Femur (tissue), 1 donor: ENCODE data around the gene ADAMTS17.

Experiments
- DNase-seq: peaks from one replicate; pipeline ENCODE4 v3.0.0-alpha.2; 2017

The ADAMTS17 gene

DNA sequence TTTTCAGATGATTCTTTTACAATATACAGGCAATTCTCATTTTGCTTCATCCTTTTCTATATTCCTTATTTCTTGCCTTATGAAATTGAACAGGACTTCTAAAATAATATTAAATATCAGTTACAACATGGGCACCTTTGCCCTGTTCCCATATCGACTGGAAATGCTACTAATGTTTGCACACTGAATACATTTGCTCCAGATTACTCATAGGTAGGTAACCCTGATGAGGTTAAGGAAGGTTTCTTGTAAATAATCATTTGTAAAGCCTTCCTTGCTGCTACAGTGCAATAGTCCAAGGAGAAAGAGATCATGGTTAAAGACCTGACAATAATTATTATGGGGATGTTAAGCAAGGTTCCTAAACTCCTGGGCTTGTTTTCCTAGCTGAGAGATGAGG is 175.5 kb downstream of the ADAMTS17 start:
- no peak for DNase-seq

DNA sequence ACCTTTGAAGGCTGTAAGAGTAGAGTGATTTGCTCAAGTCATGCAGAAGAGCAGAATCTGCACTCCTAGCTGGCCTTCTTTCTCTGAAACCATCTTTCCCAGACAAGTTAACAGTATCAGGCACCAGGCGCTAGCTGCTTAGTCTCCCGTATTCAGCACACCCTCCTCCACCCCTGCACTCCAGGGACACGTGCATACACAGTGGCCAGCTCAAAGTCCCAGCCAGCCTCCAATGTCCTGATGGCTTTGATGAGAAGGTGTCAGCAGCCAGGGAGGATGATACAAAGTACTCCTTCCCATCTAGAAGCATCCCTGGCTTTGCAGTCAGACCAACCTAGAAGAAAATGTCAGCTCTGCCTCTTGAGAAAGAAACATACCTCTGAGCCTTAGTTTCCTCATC is 177.8 kb downstream of the ADAMTS17 start:
- DNase-seq: no peak

DNA sequence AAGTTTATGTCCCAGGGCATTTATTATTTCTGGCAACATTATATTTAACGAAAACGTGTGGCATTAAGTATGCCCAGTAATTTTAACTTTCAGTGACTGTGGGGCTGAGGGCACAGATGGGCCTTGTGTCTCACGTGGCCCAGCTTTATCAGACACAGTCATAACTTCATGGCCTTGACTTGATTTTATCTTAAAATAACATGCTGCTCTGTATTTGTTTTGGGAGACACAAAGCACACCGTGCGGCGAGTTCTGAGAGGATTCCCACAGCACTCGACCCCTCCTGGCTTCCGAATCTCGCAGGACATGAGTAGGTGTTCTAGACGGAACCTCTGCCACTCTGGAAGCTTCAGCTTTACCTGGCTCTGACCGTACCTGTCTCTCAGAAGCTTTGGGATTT is 180.8 kb downstream of the ADAMTS17 start:
- peak; percentile 6 for DNase-seq

DNA sequence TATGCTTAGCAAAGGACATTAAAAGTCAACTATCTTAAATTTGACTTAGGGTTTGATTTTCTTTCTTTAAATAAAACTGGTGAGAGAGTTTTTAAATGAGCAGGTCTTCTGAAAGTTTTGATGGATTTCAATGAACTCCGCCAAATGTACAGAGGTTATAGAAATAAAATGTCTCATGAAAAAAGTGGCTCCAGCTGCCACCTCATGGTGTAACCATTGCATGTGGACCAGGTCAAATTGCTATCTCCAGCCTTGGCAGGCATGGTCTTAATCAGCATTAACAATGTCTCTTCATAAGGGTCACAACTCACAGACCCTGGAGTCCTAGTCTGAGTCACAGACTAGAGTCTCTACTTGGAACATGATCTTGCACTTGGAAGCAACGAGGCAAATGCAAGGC is 182.3 kb downstream of the ADAMTS17 start:
- DNase-seq: peak; percentile 3

DNA sequence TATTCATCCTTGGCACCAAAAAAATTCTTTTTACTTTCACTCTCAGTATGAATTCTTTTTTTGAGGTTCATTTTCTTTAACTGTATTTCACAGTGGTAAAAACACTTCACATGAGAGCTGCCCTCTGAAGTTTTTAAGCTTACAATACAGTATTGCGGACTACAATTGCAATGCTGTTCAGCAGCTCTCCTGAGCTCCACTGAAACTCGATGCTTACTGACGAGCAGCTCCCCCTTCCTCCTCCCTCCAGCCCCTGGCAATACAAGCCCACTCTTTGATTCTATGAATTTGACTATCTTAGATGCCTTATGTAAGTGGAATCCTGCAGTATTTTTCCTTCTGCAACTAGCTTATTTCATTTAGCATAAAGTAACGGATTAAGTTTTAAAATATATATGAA is 183.4 kb downstream of the ADAMTS17 start:
- DNase-seq: peak; percentile 20

DNA sequence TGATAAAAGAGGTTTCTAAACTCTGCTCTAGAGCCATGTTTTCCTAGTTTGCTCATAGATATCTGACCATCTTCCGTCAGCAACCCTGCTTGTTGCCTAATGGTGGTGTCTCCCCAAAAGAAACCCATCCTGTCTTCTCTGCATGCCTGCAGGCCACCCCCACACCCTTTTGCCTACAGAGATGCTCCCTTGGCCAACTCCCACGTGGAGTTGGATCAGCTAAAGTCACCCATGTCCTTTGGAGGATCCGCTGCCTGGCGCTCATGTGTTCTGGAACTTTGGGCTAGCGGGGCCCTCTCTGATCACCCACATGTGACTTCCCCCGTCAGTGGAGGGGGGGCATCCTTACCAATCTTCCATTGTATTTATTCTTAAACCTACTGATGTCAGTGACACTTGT is 185.6 kb downstream of the ADAMTS17 start:
- DNase-seq: no peak

DNA sequence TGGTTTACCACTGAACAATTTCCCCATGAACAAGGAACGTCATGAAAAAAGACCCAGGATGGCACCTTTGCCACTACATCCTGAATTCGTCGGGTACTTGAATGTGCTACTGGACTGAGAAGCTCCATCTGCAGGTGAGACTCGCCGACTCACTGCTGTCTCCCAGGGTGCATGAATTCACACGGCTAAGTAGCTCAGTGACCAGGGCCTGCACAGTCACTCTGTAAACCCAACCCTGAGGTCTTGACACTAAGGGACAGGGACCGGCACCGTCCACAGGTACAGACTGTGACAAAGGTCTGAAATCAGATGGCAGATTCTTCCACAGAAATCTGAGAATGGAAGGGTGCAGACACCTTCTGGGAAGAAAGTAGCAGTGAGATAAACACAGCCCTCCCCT is 187.4 kb downstream of the ADAMTS17 start:
- no peak for DNase-seq

DNA sequence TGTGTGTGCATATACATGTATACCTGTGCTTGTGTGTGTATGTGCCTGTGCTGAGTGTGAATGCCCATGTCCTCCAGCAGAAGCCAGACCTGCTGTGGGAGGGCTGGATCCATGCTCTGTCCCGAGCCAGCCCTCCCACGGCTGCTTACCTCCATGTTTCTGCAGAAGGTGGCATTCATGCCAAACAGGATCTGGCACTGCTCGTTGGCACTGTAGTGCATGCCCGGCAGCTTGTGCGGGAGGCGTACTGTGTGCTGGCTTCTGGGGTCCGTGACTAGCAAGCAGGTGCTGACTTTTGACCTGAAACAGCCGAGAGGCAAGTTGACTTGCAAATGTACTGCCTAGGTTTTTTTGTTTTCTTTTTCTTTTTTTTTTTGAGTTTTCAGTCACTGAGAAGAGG is 189.3 kb downstream of the ADAMTS17 start:
- DNase-seq: no peak

DNA sequence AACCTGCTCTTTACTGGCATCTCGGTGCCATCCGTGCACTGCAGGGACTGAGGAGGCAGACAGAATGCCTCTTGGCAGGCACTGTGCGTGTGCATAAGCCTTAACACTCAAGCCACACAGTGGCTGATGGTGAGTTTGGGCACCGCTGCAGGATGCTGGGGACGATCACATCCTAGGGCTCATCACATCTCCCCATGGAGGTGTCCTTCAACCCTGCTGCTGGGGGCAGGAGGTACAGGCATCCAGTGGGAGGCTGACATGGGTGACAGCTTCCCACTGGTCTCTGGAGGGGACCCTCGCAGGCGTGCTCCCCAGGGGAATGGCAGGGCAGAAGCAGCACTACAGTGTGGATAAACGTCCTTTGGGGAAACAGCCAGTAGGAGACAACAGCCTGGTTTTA is 190.9 kb downstream of the ADAMTS17 start:
- DNase-seq: no peak

DNA sequence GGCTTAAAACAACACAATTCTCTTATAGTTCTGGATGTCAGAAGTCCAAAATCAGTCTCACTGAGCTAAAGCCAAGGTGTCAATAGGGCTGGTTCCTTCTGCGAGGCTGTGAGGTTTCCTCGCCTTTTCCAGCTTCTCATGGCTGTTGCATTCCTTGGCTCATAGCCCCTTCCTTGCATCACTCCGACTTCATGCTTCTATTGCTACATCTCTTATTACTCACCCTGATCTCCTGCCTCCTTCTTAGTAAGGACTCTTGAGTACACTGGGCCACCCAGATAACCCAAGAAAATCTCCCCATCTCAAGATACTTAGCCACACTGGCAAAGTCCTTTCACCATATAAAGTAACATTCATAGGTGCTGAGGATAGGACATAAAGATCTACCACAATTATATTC is 193.9 kb downstream of the ADAMTS17 start:
- no peak for DNase-seq

DNA sequence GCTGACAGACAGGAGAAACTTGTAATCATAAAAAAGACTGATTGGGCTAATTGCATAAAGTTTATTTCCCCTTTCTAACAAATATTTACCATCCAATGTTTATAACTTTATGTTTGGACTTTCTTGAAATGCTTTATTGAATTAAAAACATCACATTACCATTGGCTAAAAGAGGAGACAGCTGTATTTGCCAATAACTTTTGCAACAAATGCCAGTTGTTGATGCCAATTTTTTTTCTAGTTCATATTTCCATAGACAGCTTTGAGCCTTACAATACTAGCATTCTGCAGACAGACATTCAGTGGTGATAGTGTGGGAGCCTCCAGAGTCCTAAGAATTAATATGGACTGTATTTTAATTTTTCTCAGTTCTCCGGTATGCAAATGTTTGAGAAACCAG is 198.4 kb downstream of the ADAMTS17 start:
- DNase-seq: no peak

DNA sequence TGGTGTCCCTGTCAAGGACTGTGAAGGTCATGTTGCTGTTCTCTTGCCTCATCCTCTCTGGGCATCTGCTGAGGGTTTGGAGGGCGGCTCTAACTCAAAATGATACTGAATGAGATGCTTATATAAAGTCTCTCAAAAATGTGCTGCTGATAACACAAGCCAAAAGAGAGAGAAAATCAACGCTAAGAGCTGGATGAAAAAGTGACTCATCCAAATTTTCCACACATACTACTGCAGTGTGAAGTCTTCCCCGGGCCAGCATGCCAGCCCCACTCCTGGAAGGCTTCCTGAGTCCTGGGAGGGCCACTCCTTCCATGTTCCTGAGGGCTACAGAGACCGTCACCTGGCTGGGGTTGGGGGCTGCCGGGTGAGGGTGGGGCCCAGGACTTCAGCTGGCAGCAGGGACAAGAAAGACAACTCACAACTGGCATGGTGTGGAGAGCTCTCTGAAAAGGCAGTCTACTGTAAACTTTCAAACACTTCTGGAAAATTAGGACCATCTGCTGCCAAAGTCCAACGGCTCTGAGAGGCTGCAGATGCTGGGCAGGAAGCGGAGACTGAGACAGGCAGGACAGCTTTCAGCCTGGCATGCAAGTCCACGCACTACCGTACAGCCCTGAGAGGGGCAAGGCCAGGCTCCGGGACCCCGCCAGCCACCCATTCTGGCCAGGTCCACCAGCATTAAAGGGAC is 200.3 kb downstream of the ADAMTS17 start:
- DNase-seq: peak; percentile 64

DNA sequence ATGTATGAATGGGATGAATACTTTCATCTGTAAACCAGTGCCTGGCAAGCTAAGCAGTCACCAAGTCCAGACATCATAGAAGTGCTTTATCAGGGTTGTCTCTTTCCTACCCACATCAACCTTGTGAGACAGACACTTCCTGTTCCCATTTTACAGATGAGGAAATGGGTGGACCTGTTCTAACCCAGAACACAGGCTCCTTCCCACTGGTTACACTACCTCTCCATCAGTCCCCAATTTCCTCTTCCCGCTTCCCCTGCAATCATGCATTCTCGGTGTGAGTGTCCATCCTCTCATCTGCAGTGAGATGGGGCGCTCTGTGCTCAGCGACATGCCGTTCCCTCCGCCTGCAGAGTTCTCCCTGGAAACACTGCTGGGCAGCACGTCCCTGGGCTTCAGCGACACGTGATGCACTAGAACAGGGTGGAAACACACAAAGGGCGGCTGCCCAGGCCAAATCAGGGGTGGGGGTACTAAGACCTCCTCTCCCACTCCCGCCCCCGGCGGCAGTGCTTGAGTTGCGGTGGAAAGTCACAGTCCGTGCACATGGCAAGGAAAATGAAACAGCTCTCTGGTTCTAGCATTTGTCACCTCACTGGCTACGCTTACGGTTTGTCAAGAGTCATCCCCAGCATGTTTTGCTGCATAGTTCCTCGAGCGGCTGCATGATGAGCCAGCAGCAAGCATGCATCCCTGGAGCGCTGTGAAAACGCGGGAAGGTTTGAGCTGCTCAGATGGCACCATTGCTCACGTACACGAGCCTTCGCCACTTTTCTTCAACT is 201.1 kb downstream of the ADAMTS17 start:
- no peak for DNase-seq

DNA sequence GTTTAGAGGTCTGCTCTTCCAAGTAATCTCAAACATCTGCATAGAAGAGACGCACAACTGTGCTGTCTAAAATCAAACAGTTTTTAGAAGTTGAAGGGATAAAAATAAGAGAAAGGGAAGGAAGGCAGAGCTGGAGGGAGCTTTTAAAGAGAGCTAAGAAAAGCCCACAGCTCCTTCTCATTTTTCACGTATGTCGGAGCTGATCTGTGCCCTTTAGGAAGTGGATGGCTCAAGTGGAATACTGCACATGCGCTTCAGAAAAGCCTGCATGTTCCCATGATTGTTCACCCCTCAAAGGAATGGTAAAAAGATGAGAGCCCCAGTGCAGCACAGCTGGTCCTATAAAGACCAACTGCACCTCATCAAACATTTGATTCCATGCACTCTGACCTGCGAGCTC is 207.2 kb downstream of the ADAMTS17 start:
- no peak for DNase-seq

DNA sequence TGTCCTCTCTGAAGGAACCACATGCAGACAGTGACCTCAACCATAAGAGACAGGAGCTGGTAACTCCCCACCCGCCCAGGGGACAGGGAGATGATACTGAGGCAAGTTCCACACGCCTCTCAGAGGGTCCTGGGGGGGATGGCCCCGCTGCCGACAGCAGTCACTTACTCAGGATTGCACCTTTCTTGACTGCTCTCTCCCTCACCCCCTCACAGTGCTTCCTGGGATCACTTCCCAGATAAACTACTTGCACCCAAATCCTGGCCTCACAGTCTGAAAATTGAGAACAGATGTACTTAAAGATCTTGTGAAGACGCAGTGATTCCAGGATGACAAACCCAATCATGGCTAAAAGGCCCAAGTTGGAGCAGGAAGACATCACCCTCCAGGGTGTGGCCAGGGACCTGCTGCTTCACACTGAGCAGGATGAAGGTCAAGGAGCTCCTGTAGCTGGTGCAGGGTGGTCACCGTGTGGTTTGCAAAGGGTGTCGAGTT is 207.6 kb downstream of the ADAMTS17 start:
- peak; percentile 48 for DNase-seq

DNA sequence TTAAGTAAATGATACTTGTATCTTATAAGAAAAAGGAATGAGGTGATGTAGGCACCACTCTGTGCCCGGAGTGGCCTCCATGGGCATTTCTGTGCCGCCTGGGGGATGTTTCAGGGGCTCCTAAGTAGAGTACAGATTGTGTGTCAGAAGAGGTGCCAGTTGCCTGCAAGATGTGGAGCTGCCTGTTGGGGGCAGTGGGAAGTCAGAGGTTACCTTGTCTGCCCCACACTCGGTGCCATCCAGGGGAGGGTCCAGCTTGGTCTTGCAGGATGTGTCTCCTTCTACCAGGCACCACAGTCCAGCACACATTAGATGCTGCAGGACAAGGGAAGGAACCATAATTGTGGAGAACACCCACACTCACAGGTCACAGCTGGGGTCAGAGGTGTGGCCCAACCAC is 208.8 kb downstream of the ADAMTS17 start:
- DNase-seq: no peak

DNA sequence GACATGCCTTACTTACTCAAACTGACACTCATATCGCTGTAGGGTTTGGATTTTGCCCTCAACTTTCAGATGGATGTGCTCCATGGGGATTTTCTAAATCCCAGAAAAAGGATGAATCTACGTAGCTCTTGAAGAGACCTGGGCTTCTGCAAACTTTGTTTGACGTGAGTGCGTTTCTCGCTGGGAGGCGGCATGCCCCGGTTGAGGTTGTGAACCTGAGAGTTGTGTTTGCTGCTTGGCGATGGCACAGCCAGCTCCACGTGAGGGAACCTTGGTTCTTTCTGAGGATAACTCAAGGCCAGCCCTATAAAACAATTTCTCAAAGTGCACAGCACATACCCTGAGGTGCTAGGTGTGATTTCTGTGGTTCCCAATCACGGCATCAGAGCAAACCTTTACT is 209.5 kb downstream of the ADAMTS17 start:
- no peak for DNase-seq

DNA sequence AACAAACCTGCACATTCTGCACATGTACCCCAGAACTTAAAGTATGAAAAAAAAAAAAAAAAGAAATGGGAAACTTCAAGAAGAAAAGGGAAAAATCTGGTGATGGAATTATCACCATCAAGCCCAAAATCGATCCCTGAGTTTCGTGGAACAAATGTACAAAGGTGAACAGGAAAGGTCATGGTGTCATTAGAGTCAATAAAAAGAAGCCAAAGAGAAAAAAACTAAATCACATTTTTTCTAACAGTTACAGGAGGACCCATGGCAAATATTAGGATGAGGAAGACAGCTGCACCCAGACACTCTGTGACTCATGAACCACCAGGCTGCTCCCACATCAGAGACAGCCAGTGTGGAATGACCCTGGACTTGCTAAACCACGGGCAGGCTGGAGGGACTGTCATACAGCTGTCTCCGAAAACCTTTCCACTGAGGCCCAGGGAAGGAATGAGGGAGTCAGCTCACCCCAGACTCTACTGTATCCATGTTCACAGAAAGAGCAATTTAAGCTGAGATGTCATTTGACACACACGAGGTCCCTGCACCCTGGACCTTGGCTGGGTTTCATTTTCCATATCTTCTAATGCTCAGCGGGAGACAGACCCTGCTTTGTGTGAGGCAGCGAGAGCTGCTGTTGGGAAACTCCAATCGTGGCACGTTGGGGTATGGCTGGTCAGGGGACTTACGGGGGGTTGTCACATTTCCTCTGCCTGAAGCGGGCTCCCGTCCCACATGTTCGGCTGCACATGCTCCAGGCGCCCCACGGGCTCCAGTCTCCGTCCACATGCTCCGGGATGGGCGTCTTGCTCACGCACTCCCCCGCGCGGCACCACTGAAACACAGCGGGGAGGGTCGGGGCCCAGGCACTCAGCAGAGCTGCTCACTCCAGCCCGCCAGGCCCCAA is 210.2 kb downstream of the ADAMTS17 start:
- DNase-seq: peak; percentile 64

DNA sequence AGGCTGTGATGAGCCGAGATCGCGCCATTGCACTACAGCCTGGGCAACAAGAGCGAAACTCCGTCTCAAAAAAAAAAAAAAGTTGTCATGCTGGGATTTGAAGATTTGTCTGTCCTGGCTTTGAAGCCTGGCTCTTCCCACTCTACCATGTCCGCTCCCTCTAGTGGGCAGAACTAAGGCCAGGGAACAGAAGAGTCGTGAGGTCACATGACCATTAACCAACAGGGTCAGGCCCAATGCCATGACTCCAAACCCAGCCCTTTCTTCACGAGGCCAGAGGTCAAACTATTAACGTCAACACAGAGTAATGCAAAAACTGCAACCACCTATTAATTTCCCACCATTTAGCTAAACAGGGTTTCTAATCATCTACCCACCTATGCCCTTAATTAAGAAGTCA is 212.1 kb downstream of the ADAMTS17 start:
- no peak for DNase-seq

DNA sequence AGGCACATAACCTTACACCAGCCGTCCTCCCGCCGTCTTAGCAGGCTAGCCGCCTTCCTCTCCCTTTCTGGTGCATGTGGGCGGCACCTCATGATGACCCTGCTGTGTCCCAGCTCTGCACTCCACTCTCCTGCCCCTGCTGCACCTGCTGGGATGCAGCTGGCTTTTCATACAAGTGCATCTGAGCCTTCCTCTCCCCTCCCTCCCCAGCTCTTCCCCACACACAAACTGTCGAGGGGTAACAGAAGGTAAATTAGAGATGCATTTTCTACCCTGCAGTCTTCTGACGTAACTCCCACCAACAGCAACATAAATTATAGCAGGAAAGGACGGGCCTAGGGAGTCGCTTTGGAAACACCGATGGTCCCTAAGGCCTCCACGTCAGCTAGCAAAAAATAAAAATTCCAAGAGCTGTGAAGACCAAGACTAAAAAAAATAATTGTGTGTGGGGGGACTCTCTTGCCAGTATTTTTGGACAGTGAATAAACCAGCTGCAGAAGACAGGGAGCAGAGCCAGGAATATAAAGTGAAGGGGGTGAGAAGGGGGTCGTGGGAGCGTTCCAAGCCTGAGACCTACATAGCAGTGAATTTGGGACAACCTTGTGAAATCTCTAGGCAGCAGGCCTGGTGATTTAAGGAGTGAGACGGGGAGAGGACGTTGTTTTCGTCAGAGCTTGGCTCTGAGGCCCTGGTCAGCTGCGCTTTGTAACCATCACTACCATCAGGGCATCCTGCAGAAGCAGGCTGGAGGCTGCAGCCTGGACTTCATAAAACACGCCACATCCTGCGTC is 216.2 kb downstream of the ADAMTS17 start:
- peak; percentile 87 for DNase-seq

DNA sequence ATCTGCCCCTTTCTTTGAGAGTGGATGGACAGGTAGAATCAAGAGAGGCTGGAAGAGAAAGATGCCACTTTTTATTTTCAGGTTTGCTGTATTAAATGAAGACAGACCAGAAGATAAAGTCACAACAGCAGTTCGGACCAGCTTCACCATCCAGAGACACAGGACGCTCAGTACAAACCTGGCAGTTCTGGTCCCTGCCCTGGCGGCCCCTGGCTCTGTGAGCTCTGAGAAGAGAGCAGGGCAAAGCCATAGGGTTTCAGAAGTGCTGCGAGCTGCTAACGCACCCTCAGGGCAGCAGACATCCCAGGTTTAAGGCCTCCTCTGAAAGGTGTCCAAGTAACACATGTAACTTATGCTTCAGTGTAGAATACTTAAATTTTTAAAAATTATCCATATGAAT is 216.8 kb downstream of the ADAMTS17 start:
- DNase-seq: no peak

DNA sequence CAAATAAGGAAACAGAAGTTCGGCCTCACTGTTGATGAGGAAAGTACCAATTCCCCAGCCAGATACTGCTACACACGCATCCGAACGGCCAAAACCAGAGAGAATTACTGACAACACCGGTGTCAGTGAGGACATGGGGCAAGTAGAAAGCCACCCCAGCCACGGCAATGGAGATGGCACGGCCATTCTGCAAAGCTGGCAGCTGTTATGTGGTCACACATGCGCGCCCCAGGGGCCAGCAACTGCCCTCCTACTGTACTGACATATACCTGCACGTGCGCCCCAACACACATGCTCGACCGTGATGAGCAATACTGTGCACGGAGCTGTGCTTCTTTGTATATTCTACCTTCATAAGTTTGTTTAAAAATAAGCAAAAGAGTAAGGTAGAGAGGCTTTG is 217.4 kb downstream of the ADAMTS17 start:
- no peak for DNase-seq

DNA sequence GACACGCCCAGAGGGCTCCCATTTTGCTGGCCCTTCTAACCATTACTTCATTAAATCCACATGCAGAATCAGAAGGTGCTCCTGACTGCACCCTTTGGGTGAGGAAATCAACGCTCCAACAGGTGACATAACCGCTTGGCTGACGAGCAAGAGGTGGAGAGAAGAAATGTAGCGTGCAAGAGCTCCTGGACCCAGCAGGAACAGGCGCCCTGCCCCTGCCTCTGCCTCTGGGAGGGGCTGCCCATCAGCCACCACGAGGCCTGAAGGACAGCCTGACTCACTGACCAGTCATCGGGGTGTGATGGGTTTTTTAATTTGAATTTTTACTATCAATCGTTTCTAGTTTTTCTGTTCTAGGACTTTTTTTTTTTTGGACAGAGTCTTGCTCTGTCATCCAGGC is 218.2 kb downstream of the ADAMTS17 start:
- DNase-seq: no peak
